ENCODE measurements around the gene LRP1B.

Gene LRP1B

DNA sequence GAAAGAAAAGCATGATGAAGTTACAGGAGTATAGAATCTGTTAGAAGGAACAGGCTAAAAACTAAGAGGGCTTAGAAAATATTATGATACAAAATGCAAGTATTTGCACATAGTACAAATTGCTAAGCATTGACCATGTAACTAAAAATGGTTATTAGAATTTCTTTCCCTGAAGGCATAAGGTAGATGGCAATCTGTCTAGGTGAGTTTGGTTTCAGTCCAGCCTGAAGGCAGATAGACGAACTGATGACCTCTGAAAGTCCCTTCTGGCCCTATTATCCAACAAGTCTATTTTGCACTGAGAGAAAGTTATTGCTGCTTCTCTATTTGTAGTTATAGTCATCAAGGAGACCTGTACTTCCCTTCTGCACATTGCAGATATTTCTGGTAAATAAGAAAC lies 663.5 kb downstream of the LRP1B start:
- TF ChIP-seq CTCF (IDR thresholded peaks at IDR 0.05; ENCODE audit: low read depth, low read length): no peak
- no peaks in the 10 kb centered on the region for H3K9me3 ChIP-seq
- H3K36me3 ChIP-seq: no peaks in the 10 kb centered on the region
- DNase-seq: no peak
- H3K4me1 ChIP-seq: no peaks in the 10 kb centered on the region
- no peaks in the 10 kb centered on the region for H3K27me3 ChIP-seq
- H3K4me3 ChIP-seq (ENCODE audit: low read depth, low read length): no peak overlapping the region

- DNase-seq: no peak
- no peak overlapping the region for H3K4me3 ChIP-seq (ENCODE audit: low read depth, low read length)
- no peaks in the 10 kb centered on the region for H3K27me3 ChIP-seq
- H3K36me3 ChIP-seq: no peaks in the 10 kb centered on the region
- no peak for TF ChIP-seq CTCF (IDR thresholded peaks at IDR 0.05; ENCODE audit: low read depth, low read length)
- H3K9me3 ChIP-seq: no peaks in the 10 kb centered on the region
- no peaks in the 10 kb centered on the region for H3K4me1 ChIP-seq
These were observed 665.8 kb downstream of the LRP1B start for GRCh38 chr2:141464995-141465394.

DNA sequence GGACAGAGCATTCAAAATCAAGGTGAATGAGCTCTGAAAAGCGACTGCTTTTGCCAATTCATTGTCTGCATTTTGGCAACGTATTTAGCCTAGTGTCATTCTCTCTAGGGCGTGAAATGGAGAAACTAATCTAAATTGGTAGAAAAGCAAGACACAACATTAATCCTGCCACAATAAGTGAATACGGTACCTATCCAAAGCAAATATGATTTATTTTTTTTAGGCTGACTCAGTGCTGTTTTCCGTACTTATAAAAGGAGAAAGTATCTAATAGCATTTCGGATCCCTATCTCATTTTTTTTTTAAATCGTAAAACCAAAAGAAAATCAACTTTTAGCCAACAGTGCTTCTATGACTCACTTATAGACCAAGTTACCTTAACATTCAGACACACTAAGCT lies 672.5 kb downstream of the LRP1B start:
- Histone ChIP-seq H3K27me3 (no peaks in the 10 kb centered on the region), H3K4me1 (no peaks in the 10 kb centered on the region), H3K36me3 (no peaks in the 10 kb centered on the region), H3K4me3 (ENCODE audit: low read depth, low read length) (no peak overlapping the region), H3K9me3 (no peaks in the 10 kb centered on the region)
- no peak for DNase-seq
- no peak for TF ChIP-seq CTCF (IDR thresholded peaks at IDR 0.05; ENCODE audit: low read depth, low read length)

DNA sequence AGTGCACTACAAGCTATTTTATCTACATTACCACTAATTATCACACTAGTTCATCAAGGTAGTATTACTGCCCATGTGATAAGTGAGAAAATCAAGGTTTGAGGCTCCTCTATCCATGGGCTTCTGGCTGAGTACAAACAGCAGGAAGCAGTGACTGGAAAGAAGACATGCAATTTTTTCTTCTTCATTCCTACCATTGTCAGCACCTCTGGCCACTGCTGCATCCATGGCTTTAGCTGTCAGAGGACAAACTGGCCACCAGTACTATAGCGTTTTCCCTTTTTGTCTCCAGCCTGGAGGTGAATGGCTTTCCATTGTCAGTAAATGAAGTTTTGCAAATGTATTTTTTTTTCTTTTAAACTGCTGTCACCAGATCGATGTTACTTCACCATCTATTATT lies 674.9 kb downstream of the LRP1B start:
- DNase-seq: no peak
- no peak overlapping the region for H3K4me3 ChIP-seq (ENCODE audit: low read depth, low read length)
- H3K9me3 ChIP-seq: no peaks in the 10 kb centered on the region
- no peak for TF ChIP-seq CTCF (IDR thresholded peaks at IDR 0.05; ENCODE audit: low read depth, low read length)
- H3K36me3 ChIP-seq: no peaks in the 10 kb centered on the region
- no peaks in the 10 kb centered on the region for H3K27me3 ChIP-seq
- no peaks in the 10 kb centered on the region for H3K4me1 ChIP-seq

DNA sequence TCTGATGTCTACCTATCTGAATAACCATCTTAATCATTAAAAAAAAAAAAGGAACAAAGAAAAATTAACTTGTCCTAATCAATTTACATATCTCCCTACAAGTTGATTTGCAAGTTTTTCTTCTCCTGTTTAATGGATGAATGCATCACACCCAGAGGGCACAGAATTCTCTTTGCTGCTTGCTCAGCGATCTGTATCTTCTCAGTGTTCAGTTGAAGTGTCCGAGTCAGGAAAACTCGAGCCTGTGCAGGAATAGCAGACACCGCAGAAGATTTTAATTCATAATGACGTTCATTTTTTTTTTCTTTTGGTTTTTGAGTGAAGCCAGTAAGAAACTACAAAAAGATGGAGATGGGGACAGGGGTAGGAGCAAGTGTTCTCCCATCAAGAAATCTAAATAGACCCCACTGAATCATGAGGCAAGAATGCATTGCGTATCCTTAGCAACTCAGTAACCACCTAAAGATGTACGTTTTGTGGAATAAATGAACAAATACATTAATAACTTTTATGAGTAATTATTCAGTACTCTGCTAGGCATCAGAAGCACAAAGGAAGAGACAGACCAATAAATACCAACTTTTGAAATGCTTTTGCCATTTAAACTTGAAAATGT lies 675.5 kb downstream of the LRP1B start:
- Histone ChIP-seq H3K4me1 (no peaks in the 10 kb centered on the region), H3K27me3 (no peaks in the 10 kb centered on the region), H3K4me3 (ENCODE audit: low read depth, low read length) (no peak overlapping the region), H3K36me3 (no peaks in the 10 kb centered on the region), H3K9me3 (no peaks in the 10 kb centered on the region)
- TF ChIP-seq CTCF (IDR thresholded peaks at IDR 0.05; ENCODE audit: low read depth, low read length): no peak
- peak; percentile 45 for DNase-seq

DNA sequence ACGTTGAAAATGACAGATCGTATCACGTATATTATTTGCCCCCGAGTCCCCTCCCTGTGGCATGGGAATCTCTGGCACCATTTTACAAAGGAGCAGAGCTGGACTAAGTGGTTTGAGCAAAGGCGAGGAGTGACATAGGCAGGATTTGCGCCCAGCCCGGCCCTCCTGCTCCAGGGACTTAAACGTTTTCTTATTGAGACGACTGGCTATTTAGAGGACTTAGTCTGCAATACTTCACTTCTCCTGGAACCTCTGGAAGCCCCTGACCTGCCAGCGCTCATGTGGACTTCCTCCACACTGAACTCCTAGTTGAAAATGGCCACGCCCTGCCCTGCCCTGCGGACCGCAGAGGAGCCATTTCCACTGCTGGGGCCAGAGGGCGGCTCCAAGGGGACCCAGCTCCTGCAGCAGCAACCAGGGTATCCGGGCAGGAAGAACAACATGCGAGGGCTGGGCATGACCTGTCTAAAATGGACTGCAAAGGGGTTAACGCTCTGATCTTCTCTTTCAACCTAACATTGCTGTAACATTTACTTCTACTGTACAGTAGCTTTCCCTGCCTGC lies 690.7 kb downstream of the LRP1B start:
- Histone ChIP-seq H3K9me3 (no peaks in the 10 kb centered on the region), H3K4me3 (ENCODE audit: low read depth, low read length) (no peak overlapping the region), H3K27me3 (no peaks in the 10 kb centered on the region), H3K4me1 (no peaks in the 10 kb centered on the region), H3K36me3 (no peaks in the 10 kb centered on the region)
- no peak for DNase-seq
- no peak for TF ChIP-seq CTCF (IDR thresholded peaks at IDR 0.05; ENCODE audit: low read depth, low read length)
